ENCODE results near the gene TSHB.
"Not testable (repeated sequence)": the region's sequence is repeated elsewhere in the genome, so short reads cannot be mapped to it uniquely, and the experiment has no call there.

Gene TSHB

GRCh38 chr1:115029526-115029925, at the start of gene TSHB:
Gene TSHB, plus strand, starts transcription at chr1:115029826. Its CDS starts 3,537 bp downstream, at chr1:115033363.
- no peak for DNase-seq

GRCh38 chr1:114982251-114982650, 47.4 kb upstream of the TSHB start:
- no peak for DNase-seq

DNA sequence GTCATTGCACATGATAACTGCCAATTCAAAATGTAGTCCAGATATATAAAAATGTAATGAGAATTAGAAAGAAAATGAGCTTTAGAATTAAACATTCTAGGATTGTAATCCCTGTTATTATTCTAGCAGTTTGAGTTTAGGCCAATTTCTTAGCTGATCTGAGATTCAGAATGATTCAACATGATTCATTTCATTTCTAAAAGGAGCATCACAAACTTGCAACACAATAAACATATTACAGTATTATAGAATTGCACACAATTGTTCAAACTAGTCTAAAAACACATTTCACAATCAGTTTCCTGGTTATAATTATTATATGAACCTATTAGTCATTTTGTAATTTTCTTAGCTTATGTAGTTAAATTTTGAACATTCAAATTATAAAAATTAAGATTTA, 43.3 kb upstream of the TSHB start:
- DNase-seq, result no peak

GRCh38 chr1:114988095-114988494, 41.5 kb upstream of the TSHB start:
- DNase-seq, result no peak

DNA sequence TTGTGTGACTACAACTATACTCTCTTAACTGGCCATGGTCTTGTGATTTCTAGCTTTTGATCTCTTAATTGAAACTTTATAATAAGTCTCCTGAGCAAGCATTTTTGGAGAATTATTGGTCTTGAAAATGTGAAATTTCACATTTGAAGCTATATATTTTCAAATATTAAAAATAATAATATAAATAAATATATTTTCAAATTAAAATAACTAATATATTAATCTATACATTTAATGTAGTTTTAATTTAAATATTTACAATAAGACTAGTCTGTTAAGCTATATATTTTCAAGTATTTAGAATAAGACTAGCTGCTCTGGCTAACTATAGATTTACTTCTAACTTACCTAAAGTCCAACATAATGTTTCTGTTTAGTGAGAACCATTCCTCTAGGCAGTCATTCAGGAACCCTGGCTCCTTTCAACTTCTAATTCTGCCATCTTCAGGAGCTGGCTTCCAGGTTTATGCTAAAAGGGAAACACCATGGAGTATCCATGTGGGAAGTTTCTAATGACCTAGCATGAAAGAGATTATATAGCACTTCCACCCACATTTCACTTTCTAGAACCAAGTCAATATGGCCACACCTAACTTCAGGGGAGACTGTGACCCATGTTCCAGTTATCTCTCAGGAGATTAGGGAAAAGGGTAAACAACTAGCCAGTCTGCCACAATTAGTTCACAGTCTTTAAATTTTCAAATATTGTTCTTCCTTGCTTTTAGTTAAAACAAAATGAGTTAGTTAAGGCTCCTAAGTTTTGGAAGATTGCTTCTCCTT, 31.9 kb upstream of the TSHB start:
- no peak for DNase-seq

DNA sequence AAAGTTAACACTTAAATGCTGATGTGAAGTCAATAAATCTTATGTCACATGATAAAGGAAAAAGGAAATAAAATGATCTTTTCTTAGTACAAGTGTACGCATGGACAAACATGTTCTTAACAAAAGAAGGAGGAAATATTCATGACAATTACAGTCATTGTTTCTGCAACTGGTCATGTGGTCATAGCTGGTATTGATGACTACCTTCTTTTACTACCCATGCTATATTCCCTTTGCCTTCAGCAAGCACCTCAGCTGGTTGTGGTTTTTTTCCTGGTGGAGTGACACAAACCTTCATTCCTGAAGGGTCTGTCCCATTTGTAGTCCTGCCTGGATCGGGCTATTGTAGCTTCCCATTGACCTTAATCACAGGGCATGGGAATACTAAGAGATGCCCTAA, 23.4 kb upstream of the TSHB start:
- no peak for DNase-seq

- DNase-seq, result no peak
These were observed 17.6 kb upstream of the TSHB start for GRCh38 chr1:115012006-115012405.

- no peak for DNase-seq
These were observed 17.2 kb upstream of the TSHB start for GRCh38 chr1:115012434-115012833.

- no peak for DNase-seq
These were observed 15.8 kb upstream of the TSHB start for GRCh38 chr1:115013792-115014191.

DNA sequence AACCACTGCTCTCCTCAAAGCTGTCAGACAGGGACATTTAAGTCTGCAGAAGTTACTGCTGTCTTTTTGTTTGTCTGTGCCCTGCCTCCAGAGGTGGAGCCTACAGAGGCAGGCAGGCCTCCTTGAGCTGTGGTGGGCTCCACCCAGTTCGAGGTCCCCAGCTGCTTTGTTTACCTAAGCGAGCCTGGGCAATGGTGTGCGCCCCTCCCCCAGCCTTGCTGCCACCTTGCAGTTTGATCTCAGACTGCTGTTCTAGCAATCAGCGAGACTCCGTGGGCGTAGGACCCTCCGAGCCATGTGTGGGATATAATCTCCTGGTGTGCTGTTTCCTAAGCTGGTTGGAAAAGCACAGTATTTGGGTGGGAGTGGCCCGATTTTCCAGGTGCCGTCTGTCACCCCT, 10.1 kb upstream of the TSHB start:
- not testable (repeated sequence) for DNase-seq

DNA sequence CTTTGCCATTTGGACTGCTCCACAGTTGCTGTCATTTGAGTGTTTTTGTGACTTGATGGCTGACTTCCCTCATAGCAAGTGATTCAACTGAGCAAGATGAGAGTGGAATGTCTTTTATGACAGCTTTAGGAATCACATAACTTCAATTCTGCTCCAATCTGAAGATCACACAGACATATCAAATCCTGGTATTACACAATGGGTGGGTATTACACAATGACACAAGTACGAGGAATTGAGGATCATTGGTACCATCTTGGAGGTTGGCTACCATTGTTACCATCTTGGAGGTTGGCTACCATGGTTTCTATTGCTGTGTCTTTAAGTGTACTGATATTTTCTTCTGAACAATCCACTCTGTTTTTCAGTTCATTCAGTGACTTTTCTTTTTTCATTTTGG, 8.5 kb upstream of the TSHB start:
- DNase-seq, result no peak

DNA sequence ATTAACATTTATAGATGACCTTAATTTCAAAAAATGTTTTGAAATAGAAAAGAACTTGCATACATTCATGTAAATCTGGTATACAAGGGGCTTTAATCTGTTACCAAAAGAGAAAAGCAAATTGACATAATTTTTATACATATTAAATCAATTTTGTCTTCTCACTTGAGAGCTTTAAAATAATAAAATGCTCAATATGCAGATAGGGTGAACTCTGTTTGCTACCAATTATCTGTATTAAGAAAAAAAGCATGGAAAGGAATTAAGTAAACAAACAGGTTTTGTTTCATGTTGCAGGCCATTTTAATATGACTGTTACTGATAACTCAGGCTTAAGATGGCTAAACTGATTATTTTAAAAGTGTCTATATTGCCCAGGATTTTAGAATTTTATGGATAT, 6.0 kb upstream of the TSHB start:
- DNase-seq, result no peak

- no peak for DNase-seq
These were observed 2.0 kb downstream of the TSHB start for GRCh38 chr1:115031595-115031994.

DNA sequence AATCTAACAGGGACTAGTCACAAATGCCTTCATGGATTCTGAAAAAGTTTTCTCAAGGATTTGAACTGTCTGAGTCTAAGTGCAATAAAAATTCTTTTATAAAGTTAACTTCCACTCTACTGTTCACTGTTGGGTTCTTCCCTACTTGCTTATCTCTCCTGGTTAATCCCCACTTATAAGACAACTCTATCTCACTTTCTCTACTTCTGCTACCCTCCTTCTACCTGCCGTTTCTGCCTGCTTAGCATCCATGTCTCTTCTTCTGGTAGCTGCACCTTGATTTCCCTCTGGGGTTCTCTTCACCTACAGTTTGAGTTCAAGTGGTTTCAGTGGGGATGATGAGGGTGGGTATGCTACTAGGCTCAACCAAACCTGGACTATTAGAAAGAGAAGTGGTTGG, 6.0 kb downstream of the TSHB start:
- DNase-seq, result no peak

DNA sequence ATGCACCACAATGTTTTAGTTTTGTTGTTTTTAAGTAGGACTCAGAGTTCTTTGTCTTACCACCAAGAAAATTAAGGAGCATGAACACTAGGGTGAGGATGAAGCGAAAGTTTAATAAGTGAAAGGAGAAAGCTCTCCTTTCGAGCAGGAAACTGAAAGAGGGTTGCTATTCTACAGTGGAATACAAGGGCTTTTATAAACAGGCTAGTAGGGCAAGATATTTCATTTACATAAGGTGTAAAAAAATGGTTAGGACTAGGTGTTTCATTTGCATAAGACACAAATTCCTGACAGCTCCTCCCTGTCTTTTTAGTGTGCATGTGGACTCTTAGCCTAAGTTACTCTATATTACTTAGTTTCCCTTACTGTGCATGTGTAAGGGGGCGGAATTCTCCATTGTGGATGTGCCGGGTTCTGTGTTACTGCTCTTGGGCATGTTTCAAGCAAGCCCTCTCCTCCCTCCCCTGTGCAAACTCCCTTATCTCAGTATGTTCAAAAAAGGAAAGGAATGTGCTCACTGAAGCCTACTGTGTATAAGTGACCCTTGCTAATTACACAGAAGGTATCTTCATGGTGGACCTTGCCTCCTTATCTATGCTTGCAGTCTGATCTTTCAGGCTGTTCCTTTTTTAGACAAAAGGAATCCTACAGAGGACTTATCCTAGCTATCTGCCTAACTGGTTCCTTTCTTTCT, 7.3 kb downstream of the TSHB start:
- no peak for DNase-seq

GRCh38 chr1:115040501-115040900, 10.9 kb downstream of the TSHB start:
- no peak for DNase-seq

DNA sequence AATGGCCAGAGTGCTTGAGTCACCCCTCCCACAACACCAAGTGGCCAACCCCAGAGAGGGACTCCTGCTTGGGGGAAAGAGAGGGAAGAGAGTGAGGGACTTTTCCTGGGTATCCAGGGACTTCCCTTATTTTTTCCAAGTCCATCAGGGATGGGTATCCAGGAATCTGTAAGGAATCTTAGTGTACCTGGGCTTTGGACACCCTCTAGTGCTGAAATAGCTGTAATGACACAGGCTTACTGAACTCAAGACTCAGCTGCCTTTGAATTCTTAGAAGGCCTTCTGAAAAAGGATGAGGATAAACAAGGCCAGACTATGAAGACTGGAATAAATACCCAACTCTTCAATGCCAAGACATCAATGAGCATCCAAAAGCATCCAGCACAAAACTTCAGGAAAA, 12.0 kb downstream of the TSHB start:
- DNase-seq, result no peak

- no peak for DNase-seq
These were observed 17.1 kb downstream of the TSHB start for GRCh38 chr1:115046751-115047150.

GRCh38 chr1:115051850-115052249, 22.2 kb downstream of the TSHB start:
- DNase-seq, result no peak

DNA sequence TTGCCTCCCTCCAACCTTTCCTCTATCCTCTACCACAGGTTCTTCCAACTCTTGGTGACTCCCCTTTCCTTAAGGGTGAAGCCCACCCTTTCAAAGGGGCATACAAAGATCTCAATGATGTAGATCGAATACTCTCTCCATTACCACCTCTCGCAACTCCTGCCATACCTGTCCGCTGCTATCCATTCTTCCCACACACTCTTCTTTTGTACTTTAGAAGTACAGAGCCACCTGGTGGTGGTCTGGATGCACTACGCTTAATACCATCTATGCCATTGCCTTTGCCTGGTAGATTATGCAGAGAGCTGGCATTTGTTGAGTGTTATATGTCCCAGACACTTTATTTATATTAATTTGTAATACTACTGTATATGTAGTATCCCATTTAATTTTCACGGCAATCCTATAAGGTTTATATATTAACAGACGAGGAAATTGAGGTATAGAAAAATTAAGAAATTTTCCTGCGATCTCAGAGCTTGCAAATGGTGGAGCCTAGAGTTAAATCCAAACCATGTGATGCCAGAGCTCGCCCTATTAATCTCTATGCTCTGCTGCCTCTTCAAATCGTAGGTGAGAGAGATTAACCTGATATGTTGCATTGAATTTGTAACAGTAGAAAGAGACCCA, 22.9 kb downstream of the TSHB start:
- peak; percentile 53 for DNase-seq

DNA sequence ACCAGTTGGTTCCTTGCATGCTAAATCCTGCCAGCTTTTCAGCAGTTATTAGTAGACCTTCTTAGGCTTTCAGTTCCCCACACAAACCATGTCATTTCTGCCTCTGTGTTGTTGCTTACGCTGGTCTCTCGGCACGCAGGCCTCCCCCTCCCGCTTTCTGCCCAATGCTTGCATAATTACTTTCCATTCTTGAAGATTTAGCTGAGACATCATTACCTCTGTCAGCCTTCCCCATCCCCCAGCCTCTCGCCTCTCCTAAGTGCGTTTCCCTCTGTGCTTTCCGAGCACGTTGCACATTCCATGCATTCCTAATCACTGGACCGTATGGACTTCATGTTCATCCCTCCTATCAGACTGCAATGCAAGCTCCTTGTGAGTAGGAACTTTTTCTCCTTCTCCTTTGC, 26.8 kb downstream of the TSHB start:
- DNase-seq, result no peak

GRCh38 chr1:115057661-115058254, 28.1 kb downstream of the TSHB start:
- no peak for DNase-seq

DNA sequence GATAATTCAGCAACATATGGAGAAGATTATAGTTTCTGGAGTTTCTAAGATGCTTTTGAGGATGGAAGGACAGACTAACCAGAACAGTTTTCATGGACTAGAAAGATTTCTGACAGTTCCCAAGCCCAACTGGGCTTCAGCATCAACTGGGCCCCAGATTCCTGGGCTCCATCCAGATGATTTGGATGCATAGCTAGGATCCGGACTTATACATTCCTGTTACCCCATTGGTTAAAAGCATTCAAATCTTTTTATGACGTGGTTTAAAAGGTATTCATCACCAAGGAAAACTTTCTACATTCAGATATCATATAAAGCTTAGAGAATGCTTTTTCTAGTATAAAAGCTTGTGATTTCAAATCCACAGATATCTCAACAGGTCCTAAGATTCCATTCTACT, 29.7 kb downstream of the TSHB start:
- DNase-seq, result no peak

DNA sequence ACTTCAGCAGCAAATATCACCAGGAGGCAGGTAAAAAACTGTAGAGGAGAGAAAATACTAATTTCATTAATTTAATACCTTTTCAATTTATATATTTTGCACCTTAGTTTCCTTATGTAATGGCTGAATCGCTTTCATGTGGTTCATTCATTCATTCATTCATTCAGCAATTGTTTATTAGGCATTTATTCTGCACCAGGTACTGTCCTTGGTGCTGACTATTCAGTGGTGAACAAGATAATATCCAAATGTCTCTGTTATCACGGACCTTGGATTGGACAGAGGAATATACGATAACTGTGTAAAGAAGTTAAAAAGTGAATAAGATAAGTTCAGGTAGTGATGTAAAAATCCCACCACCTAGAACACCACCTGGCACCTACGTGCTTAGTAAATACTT, 30.9 kb downstream of the TSHB start:
- DNase-seq, result no peak

Measured in CD4-positive, alpha-beta T cell treated with Interleukin-15 for 1 hour (primary cell).